Gastrocnemius medialis (tissue), 4 donors: ENCODE measurements around the gene CYBA.

Experiments used
- CTCF ChIP-seq, 5 experiments: fragments of 450-650 bp in 3 of 5; fragments of 200-600 bp in 2 of 5; sonication (generic) in 2 of 5; IDR thresholded peaks in 4 of 5; conservative IDR thresholded peaks in 1 of 5; 1 replicate in 4 of 5; 2 replicates in 1 of 5; pipeline ENCODE4 v1.5.1; 2016 to 2019; ENCODE audit warnings: antibody characterized with exemption in 5 of 5, mild to moderate bottlenecking in 3 of 5, moderate library complexity in 3 of 5
- POLR2A ChIP-seq, 2 donors: fragments of 450-650 bp; IDR thresholded peaks; one replicate each; pipeline ENCODE4 v1.6.1; 2017; ENCODE audit warnings: antibody characterized with exemption in 2 of 2, mild to moderate bottlenecking in 2 of 2, moderate library complexity in 2 of 2

GRCh38 chr16:88622866-88623265 lies 28.0 kb downstream of the CYBA start:
- TF ChIP-seq CTCF (IDR thresholded peaks at IDR 0.05 in 4 of 5, conservative IDR thresholded peaks at IDR 0.05 in 1 of 5) = no peak
- no peak for TF ChIP-seq POLR2A (IDR thresholded peaks at IDR 0.05)
